HG02763 (cell line): ENCODE measurements around the gene TDG.
A peak's percentile ranks its signal among the peaks of the same experiment; 100 is the strongest.

Experiments
- ATAC-seq: cut with Tn5 transposase; IDR thresholded peaks from one replicate; pipeline ENCODE4 v1.9.1; 2021; ENCODE audit warnings: mild to moderate bottlenecking, moderate library complexity; ENCODE audit not compliant: unreplicated experiment

Gene TDG

GRCh38 chr12:103965590-103966504, at the start of gene TDG:
Gene TDG, plus strand, starts transcription at chr12:103965872. Its CDS starts 166 bp downstream, at chr12:103966038.
- ATAC-seq, result peak; percentile 91

- no peak for ATAC-seq
These were observed 47.8 kb upstream of the TDG start for GRCh38 chr12:103917873-103918272.

- ATAC-seq, result peak; percentile 26
These were observed 40.7 kb upstream of the TDG start for GRCh38 chr12:103924761-103925641.

DNA sequence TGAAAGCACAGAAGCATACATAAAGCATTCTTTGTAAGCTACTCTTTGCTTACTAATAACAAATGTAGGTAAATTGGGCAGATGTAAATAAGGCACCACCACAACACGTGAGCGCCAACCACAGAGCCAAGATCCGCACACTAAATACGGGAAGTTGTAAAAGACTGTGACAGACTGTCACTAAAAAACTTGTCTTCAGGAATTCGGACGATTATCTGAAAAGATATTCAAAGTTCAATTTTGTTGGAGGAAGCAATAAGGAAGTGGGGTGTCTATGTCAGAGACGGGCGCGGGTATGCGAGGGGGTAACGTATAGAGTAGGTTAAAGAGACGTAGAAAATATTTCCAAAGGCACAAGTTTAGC, 37.0 kb upstream of the TDG start:
- ATAC-seq, result peak; percentile 15

GRCh38 chr12:103929046-103929783, 36.5 kb upstream of the TDG start:
- peak; percentile 14 for ATAC-seq

DNA sequence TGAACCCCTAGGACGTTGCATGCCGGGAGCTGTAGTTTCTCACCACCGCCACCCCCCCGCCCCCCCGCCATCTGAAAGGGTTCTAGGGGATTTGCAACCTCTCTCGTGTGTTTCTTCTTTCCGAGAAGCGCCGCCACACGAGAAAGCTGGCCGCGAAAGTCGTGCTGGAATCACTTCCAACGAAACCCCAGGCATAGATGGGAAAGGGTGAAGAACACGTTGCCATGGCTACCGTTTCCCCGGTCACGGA, 36.0 kb upstream of the TDG start:
- no peak for ATAC-seq

- ATAC-seq, result peak; percentile 65
These were observed 35.5 kb upstream of the TDG start, which contains the start of gene HSP90B1 for GRCh38 chr12:103930034-103930786. Gene HSP90B1, plus strand, starts transcription at chr12:103930410. Its CDS starts 106 bp downstream, at chr12:103930516.

- ATAC-seq, result no peak
These were observed 34.6 kb upstream of the TDG start for GRCh38 chr12:103930787-103931735.

DNA sequence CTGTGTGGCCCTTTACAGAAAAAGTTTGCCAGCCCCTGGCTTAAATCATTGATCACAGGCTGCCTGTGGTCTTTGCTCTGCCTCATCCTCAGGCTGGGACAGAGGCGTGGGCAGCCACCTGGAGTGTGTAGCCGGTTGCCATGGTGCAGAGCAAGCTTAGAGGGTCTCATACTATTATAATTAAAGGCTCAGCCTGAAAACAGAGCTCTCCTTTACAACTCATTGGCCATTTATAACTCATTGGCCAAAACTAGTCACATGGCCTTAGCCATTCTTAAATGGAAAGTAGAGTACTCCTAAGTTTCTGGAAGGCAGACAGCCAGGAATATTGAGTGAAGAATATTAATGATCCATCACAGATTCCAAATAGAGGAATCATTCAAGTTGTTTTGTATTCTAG, 32.4 kb upstream of the TDG start:
- ATAC-seq, result no peak

DNA sequence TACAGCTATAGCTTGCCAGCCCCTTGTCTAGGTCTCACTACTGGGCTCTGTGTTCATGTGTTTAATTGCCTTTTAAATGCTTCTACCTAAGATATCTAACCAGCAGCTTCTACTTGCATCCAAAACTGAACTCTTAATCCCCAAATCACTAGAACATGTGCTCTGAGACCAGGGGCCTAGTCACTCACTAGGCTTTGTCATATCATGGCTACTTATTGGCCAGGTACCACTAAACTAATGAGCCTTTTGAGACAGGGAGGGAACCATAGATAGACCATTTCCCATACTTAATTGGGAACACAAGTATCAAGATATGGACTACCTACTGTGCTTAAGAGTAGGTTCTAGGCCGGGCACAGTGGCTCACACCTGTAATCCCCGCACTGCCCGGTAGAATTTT, 29.0 kb upstream of the TDG start:
- ATAC-seq, result no peak

DNA sequence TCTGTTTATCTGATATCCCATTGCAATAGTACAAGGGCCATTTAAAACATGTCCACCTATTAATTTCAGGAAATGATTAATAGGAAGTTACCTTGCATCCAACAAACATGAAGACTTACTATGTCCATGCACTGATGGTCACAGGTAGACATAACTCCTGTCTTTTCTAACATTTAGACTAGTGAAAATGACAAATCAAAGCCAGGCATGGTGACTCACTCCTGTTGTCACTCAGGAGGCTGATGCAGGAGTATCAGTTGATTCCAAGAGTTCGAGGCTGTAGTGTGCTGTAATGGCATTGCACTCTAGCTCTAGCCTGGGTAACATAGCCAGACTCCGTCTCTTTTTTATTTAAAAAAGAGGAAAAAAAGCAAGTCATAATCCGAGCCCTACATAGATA, 20.7 kb upstream of the TDG start:
- no peak for ATAC-seq

- no peak for ATAC-seq
These were observed 17.7 kb upstream of the TDG start for GRCh38 chr12:103947871-103948555.

GRCh38 chr12:103948746-103949406, 16.8 kb upstream of the TDG start:
- no peak for ATAC-seq

DNA sequence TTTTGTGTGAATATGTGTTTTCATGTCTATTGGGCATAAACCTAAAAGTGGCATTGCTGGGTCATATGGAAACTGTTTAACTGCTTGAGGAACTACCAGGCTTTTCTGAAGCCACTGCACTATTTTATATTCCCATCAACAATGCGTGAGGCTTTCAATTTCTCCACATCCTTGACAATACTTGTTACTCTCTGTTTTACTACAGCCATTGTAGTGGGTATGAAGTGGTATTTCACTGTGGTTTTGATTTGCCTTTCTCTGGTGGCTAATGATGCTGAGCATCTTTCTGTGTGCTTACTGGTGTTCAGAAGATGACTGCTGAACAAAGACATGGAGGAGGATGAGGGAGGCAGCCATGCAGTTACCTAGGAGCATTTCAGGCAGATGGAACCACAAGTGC, 13.2 kb upstream of the TDG start:
- ATAC-seq, result no peak

GRCh38 chr12:103955811-103956508, 9.7 kb upstream of the TDG start:
- no peak for ATAC-seq

- peak; percentile 31 for ATAC-seq
These were observed 9.1 kb upstream of the TDG start for GRCh38 chr12:103956509-103957027.

DNA sequence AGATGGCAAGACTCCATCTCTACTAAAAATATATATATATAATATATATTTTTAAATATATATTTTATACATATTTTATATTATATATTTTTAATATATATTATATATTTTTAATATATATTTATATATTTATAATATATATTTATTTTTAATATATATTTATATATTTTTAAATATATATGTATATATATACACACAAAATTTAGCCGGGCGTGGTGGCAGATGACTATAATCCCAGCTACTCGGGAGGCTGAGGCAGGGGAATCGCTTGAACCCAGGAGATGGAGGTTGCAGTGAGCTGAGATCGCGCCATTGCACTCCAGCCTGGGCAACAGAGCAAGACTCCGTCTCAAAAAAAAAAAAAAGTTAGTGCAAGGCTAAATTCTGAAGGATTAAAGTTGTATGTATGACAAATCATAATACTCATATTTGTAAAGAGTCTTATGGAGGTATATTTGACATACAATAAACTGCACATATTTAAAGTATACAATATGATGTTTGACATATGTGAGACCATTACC, 7.7 kb upstream of the TDG start:
- ATAC-seq, result no peak
